IMR-90 (cell line): ENCODE results near the gene CD151. TPM values are rescaled to one million over a fixed set of nuclear protein-coding genes. Genes with fewer than 3 reads are reported as not detected.

Source experiments
- ATAC-seq: fragments of 200-7000 bp; cut with Tn5 transposase; 2 replicates; pipeline ENCODE4 v1.9.1; 2020; ENCODE audit warnings: low read depth, mild to moderate bottlenecking, moderate library complexity
- BruUV-seq: library from RNA; stranded (reverse); fragments of 400-500 nt; replicated peaks from 2 replicates; lab custom pipeline; 2021; lab: Mats Ljungman, UMichigan
- CTCF ChIA-PET: fragments of 300-600 bp; formaldehyde crosslinking; extraction: SDS; loops from one replicate; lab custom pipeline; 2021; ENCODE audit warnings: antibody characterized with exemption; lab: Yijun Ruan, JAX
- POLR2A ChIA-PET: fragments of 300-600 bp; sonication (Branson Sonifier 250); formaldehyde crosslinking; loops from one replicate; lab custom pipeline; 2022; ENCODE audit warnings: antibody characterized with exemption; ENCODE audit not compliant: unreplicated experiment; lab: Charles Lee
- DNase-seq: peaks from one replicate; pipeline ENCODE4 v3.0.0; 2013
- H2AFZ ChIP-seq: replicated peaks from 2 replicates; pipeline ENCODE3; 2013; ENCODE audit warnings: low read length, mild to moderate bottlenecking; ENCODE audit not compliant: poor library complexity
- H2AK5ac ChIP-seq: 2 replicates; pipeline ENCODE4 v1.6.1; 2013; ENCODE audit warnings: low read depth, low read length, inconsistent platforms
- H2AK9ac ChIP-seq: replicated peaks from 2 replicates; pipeline ENCODE3; 2013; ENCODE audit warnings: mild to moderate bottlenecking, low read depth, low read length, moderate library complexity; ENCODE audit not compliant: poor library complexity
- H2BK120ac ChIP-seq: 2 replicates; pipeline ENCODE4 v1.6.1; 2013; ENCODE audit warnings: low read depth, low read length, inconsistent platforms
- H2BK15ac ChIP-seq: 3 replicates; pipeline ENCODE4 v1.6.1; 2013; ENCODE audit warnings: low read depth, low read length, inconsistent platforms
- H2BK20ac ChIP-seq: 2 replicates; pipeline ENCODE4 v1.6.1; 2013; ENCODE audit warnings: low read depth, mild to moderate bottlenecking, inconsistent platforms, low read length, moderate library complexity
- H2BK5ac ChIP-seq: 2 replicates; pipeline ENCODE4 v1.6.1; 2013; ENCODE audit warnings: mild to moderate bottlenecking, low read depth, low read length, inconsistent platforms; ENCODE audit not compliant: poor library complexity, severe bottlenecking
- H3K14ac ChIP-seq: replicated peaks from 2 replicates; pipeline ENCODE4 v1.6.1; 2013; ENCODE audit warnings: low read depth, low read length, inconsistent platforms
- H3K18ac ChIP-seq: 2 replicates; pipeline ENCODE4 v1.6.1; 2013; ENCODE audit warnings: low read depth, low read length, control low read depth
- H3K23ac ChIP-seq: 2 replicates; pipeline ENCODE4 v1.6.1; 2013; ENCODE audit warnings: low read depth, low read length, inconsistent platforms
- H3K27ac ChIP-seq: 2 replicates; pipeline ENCODE4 v1.5.1; 2013; ENCODE audit warnings: mild to moderate bottlenecking, control low read depth, low read length; ENCODE audit not compliant: insufficient read depth
- H3K27me3 ChIP-seq: 2 replicates; pipeline ENCODE4 v1.6.1; 2013; ENCODE audit warnings: low read length; ENCODE audit not compliant: control insufficient read depth, insufficient read depth
- H3K36me3 ChIP-seq: 2 replicates; pipeline ENCODE4 v1.6.1; 2013; ENCODE audit warnings: low read length, mixed read lengths; ENCODE audit not compliant: control insufficient read depth, insufficient read depth
- H3K4ac ChIP-seq: 2 replicates; pipeline ENCODE4 v1.6.1; 2013; ENCODE audit warnings: low read depth, low read length, inconsistent platforms
- H3K4me1 ChIP-seq: 2 replicates; pipeline ENCODE4 v1.6.1; 2013; ENCODE audit warnings: low read length, mixed read lengths; ENCODE audit not compliant: control insufficient read depth, insufficient read depth
- H3K4me2 ChIP-seq: 2 replicates; pipeline ENCODE4 v1.6.1; 2013; ENCODE audit warnings: low read depth, mild to moderate bottlenecking, control low read depth, low read length, moderate library complexity
- H3K4me3 ChIP-seq: 2 replicates; pipeline ENCODE4 v1.5.1; 2013; ENCODE audit warnings: low read depth, mild to moderate bottlenecking, control low read depth, low read length, moderate library complexity; ENCODE audit not compliant: insufficient read depth
- H3K56ac ChIP-seq: 2 replicates; pipeline ENCODE4 v1.6.1; 2013; ENCODE audit warnings: low read length, inconsistent platforms; ENCODE audit not compliant: insufficient read depth; ENCODE audit errors: extremely low read depth
- H3K79me1 ChIP-seq, 2 experiments: 2 replicates each; pipeline ENCODE4 v1.6.1; 2013; ENCODE audit warnings: low read length in 2 of 2, inconsistent platforms in 1 of 2, low read depth in 1 of 2
- H3K9ac ChIP-seq: 2 replicates; pipeline ENCODE4 v1.6.1; 2013; ENCODE audit warnings: low read depth, low read length, control low read depth
- H3K9me1 ChIP-seq: 2 replicates; pipeline ENCODE4 v1.6.1; 2013; ENCODE audit warnings: low read length, inconsistent platforms; ENCODE audit not compliant: insufficient read depth
- H3K9me3 ChIP-seq: 2 replicates; pipeline ENCODE4 v1.6.1; 2013; ENCODE audit warnings: low read length; ENCODE audit not compliant: control insufficient read depth, insufficient read depth
- H4K20me1 ChIP-seq: 2 replicates; pipeline ENCODE4 v1.6.1; 2013; ENCODE audit warnings: low read length, inconsistent platforms; ENCODE audit not compliant: insufficient read depth
- H4K5ac ChIP-seq: 2 replicates; pipeline ENCODE4 v1.6.1; 2013; ENCODE audit warnings: mild to moderate bottlenecking, low read depth, low read length, control low read depth
- H4K8ac ChIP-seq, 2 experiments: 2 replicates each; pipeline ENCODE4 v1.6.1; 2013; ENCODE audit warnings: low read depth in 2 of 2, low read length in 2 of 2, control low read depth in 1 of 2, inconsistent platforms in 1 of 2
- H4K91ac ChIP-seq: 2 replicates; pipeline ENCODE4 v1.6.1; 2013; ENCODE audit warnings: low read depth, low read length, inconsistent platforms; ENCODE audit not compliant: insufficient read depth
- BHLHE40 ChIP-seq: fragments of 150-350 bp; IDR thresholded peaks from 2 replicates; pipeline ENCODE4 v1.6.1; 2016; ENCODE audit warnings: mild to moderate bottlenecking, low read depth, low read length
- CEBPB ChIP-seq: IDR thresholded peaks from 2 replicates; pipeline ENCODE4 v1.6.1; 2012; ENCODE audit warnings: low read depth, low read length, improper control_type of control experiment
- CHD1 ChIP-seq: IDR thresholded peaks from 2 replicates; pipeline ENCODE4 v1.6.1; 2012; ENCODE audit warnings: low read depth, low read length, improper control_type of control experiment
- CTCF ChIP-seq: conservative IDR thresholded peaks from 2 replicates; pipeline ENCODE4 v1.5.1; 2012; ENCODE audit warnings: mild to moderate bottlenecking, low read depth, low read length, improper control_type of control experiment
- ELK1 ChIP-seq: fragments of 150-350 bp; IDR thresholded peaks from 2 replicates; pipeline ENCODE4 v1.6.1; 2016; ENCODE audit warnings: low read depth, mild to moderate bottlenecking, low read length, moderate library complexity, borderline replicate concordance
- FOS ChIP-seq: fragments of 150-350 bp; IDR thresholded peaks from 2 replicates; pipeline ENCODE4 v1.6.1; 2016; ENCODE audit warnings: low read depth, low read length
- MAFK ChIP-seq: IDR thresholded peaks from 2 replicates; pipeline ENCODE4 v1.6.1; 2012; ENCODE audit warnings: low read depth, low read length, improper control_type of control experiment
- MXI1 ChIP-seq: IDR thresholded peaks from 2 replicates; pipeline ENCODE4 v1.6.1; 2012; ENCODE audit warnings: low read depth, mild to moderate bottlenecking, low read length, moderate library complexity, borderline replicate concordance
- NFE2L2 ChIP-seq: fragments of 150-350 bp; IDR thresholded peaks from 2 replicates; pipeline ENCODE4 v1.6.1; 2016; ENCODE audit warnings: low read depth, mild to moderate bottlenecking, low read length
- POLR2A ChIP-seq: IDR thresholded peaks from 2 replicates; pipeline ENCODE4 v1.6.1; 2012; ENCODE audit warnings: mild to moderate bottlenecking, low read depth, low read length
- RAD21 ChIP-seq: IDR thresholded peaks from 2 replicates; pipeline ENCODE4 v1.6.1; 2012; ENCODE audit warnings: low read length, improper control_type of control experiment
- RCOR1 ChIP-seq: IDR thresholded peaks from 2 replicates; pipeline ENCODE4 v1.6.1; 2012; ENCODE audit warnings: mild to moderate bottlenecking, low read length, improper control_type of control experiment; ENCODE audit not compliant: insufficient replicate concordance
- RFX5 ChIP-seq: IDR thresholded peaks from 2 replicates; pipeline ENCODE4 v1.8.0; 2012; ENCODE audit warnings: low read depth, mild to moderate bottlenecking, low read length, moderate library complexity
- WGBS, 2 experiments: methylation state at CpG; one replicate each; pipeline versions ENCODE4 v1.1.5 to v1.1.7; 2013; ENCODE audit warnings: missing lambda C conversion rate in 2 of 2; ENCODE audit not compliant: insufficient read length in 1 of 2; ENCODE audit errors: extremely low coverage in 2 of 2; 5-methylcytosine and 5-hydroxymethylcytosine counted together
- dilution Hi-C: fragments of 300-500 bp; cut with HindIII; formaldehyde crosslinking; loops from one replicate; pipeline ENCODE4 v1.14.3; 2018; ENCODE audit warnings: low sequenced_read_pairs; ENCODE audit not compliant: unreplicated experiment
- in situ Hi-C: fragments of 300-500 bp; cut with MboI; formaldehyde crosslinking; loops from 3 replicates; pipeline ENCODE4 v1.14.3; 2019; ENCODE audit warnings: low sequenced_read_pairs, inconsistent platforms, mixed read lengths
- intact Hi-C: fragments of 100-400 bp; cut with micrococcal nuclease; formaldehyde crosslinking; loops from 2 replicates; pipeline ENCODE4 v1.10.0; 2022
- polyA plus RNA-seq, 3 experiments: library from polyadenylated mRNA; depleted of rRNA; stranded (reverse); fragments of >200 nt; gene quantifications; 2 replicates each; pipeline ENCODE4 v1.2.3, GENCODE V29; 2012; ENCODE audit warnings: low replicate concordance in 1 of 3
- total RNA-seq: library from RNA; depleted of rRNA; stranded (reverse); fragments of >200 nt; gene quantifications from 2 replicates; pipeline ENCODE4 v1.2.3, GENCODE V29; 2012

The CD151 gene
- total and polyA plus RNA-seq, 2 of the 4 experiments (the other 2 are of a cell fraction): 1,150 to 1,267 TPM

- no peaks in the 10 kb centered on the region for H3K9me3 ChIP-seq
- dilution Hi-C loops (no loop called here), intact Hi-C loops (no loop called here), in situ Hi-C loops (no loop called here)
- TF ChIP-seq RFX5 (no peak), CEBPB (no peak), FOS (no peak), BHLHE40 (no peak), MAFK (no peak), CTCF (no peak), RAD21 (no peak), ELK1 (no peak), MXI1 (no peak), RCOR1 (no peak), CHD1 (no peak), NFE2L2 (no peak), POLR2A (no peak)
- no peak overlapping the region for H2AFZ ChIP-seq
- no peak overlapping the region for H3K14ac ChIP-seq
- no peak overlapping the region for H3K9ac ChIP-seq
- H4K8ac ChIP-seq: no peak overlapping the region
- H2BK5ac ChIP-seq: no peak overlapping the region
- H3K4me1 ChIP-seq: peaks cover 2% of the 10 kb centered on the region; the same call in 1 of the 2 replicates
- H3K4ac ChIP-seq: no peak overlapping the region
- no peak overlapping the region for H3K18ac ChIP-seq
- no peak overlapping the region for H3K23ac ChIP-seq
- H3K27me3 ChIP-seq: no peaks in the 10 kb centered on the region
- H3K4me3 ChIP-seq: no peak overlapping the region
- ATAC-seq (no peak), DNase-seq (no peak)
- H4K5ac ChIP-seq: no peak overlapping the region
- 97% methylated on average over 6 of the region's 17 CpGs; no CpG with 5 or more reads in 1 of the 2 experiments for WGBS, 2 experiments
- H4K20me1 ChIP-seq: no peaks in the 10 kb centered on the region; the same call in 1 of the 2 replicates
- H3K4me2 ChIP-seq: no peak overlapping the region
- ChIA-PET POLR2A (no interaction called here), CTCF (no interaction called here)
- H2AK5ac ChIP-seq: no peak overlapping the region
- no peak overlapping the region for H2BK20ac ChIP-seq
- H2BK120ac ChIP-seq: no peak overlapping the region
- H2BK15ac ChIP-seq: no peak overlapping the region
- H3K79me1 ChIP-seq: no peaks in the 10 kb centered on the region
- H4K91ac ChIP-seq: no peak overlapping the region
- no peaks in the 10 kb centered on the region for H3K9me1 ChIP-seq
- H3K36me3 ChIP-seq: peaks cover 27% of the 10 kb centered on the region
- H3K27ac ChIP-seq: no peak overlapping the region
- H3K56ac ChIP-seq: no peak overlapping the region
- H2AK9ac ChIP-seq: no peak overlapping the region
- no TSS peak for BruUV-seq
These were observed 53.8 kb downstream of the CD151 start for GRCh38 chr11:886568-886967.
